Activated CD4-positive, alpha-beta T cell treated with anti-CD3 and anti-CD28 coated beads, Interleukin-2, Interleukin-4, amounts not matched to agents 100 ng/mL and 50 ng/mL, durations not matched to agents 16 hours and 8 hours (primary cell): ENCODE data around the gene POLR2E.
A peak's percentile ranks its signal among the peaks of the same experiment; 100 is the strongest.
"Not testable (repeated sequence)": the region's sequence is repeated elsewhere in the genome, so short reads cannot be mapped to it uniquely, and the experiment has no call there.

Experiments used
- DNase-seq: peaks from one replicate; pipeline ENCODE4 v3.0.0-alpha.2; 2020; ENCODE audit warnings: low spot score

Gene POLR2E

GRCh38 chr19:1125601-1126467 lies 30.7 kb upstream of the POLR2E start:
- DNase-seq = no peak

GRCh38 chr19:1123885-1124677 lies 28.9 kb upstream of the POLR2E start:
- no peak for DNase-seq

DNA sequence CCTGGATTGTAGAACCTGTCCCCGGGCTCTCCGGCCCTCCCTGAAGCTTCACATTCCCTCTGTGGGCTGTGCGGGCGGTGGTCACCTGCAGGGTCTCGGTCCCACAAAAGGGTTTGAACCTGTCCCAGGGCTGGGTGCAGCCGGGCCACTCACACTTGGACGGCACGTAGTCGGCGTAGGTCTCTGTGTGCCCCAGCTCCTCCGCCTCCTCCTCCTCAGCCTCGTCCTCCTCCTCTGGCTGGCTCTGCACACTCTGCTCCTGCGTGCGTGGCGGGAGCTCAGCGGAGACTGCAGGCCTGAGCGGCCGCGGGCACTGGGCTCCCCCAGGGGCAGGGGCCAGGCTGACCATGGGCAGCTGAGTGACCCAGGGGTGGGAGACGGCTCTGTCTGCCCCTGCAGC lies 28.2 kb upstream of the POLR2E start:
- DNase-seq = no peak

DNA sequence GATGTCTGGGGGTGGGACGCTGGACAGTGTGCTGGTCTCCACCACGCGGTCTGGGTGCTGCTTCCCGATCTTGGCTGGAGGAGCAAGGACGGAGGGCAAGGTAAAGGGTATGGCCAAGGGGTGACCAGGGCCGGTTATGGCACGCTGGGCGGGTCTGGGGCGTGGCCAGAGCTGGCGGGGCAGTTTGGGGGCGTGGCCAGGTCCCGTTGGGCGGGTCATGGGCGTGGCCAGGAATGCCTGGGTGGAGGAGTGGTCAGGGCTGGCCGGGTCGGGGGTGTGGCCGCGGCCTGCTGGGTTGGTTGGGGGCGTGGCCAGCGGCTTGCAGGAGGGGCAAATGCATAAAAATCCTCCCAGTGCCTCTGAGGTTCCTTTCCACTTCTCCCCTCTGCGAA lies 27.8 kb upstream of the POLR2E start:
- DNase-seq = peak; percentile 81

GRCh38 chr19:1122021-1122971 lies 27.1 kb upstream of the POLR2E start:
- no peak for DNase-seq

DNA sequence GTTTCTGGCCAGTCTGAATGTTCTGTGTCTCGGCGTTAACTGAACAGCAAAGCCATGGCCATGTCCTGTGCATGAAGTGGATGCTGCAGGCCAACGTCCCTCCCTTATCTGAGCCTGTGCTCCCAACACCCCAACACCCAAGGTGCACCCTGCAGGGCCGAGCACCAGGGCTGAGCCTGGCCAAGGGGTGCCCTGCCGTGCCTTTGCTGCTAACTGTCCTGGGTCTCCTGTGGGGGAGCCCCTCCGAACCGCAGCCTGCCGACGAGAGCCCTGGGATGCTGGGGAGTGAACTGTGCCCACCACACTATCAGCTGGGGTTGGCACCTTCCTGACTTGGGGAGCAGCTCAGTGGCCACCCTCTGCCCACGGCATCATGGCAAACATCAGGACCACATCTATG lies 26.2 kb upstream of the POLR2E start:
- no peak for DNase-seq

- no peak for DNase-seq
Observed at GRCh38 chr19:1119475-1120217, 24.5 kb upstream of the POLR2E start.

DNA sequence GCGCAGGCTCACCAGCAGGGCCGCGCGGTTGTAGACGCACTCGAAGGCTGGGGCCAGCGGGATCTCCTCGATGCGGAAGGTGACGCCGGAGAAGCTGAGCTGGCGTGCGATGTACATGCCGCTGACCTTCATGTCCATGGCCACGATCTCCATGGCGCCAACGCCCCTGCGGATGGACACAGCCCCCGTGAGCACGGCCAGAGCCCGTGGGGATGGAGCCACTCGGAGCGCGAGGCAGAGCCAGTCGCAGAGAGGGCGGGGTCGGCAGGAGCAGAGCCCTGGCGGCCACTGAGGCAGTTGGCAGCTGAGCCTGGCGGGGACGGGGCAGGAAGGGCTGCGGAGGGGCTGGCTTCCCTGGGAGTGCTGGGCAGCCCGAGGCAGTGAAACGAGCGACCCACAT lies 23.8 kb upstream of the POLR2E start:
- no peak for DNase-seq

- no peak for DNase-seq
Observed at GRCh38 chr19:1117654-1118053, 22.5 kb upstream of the POLR2E start.

DNA sequence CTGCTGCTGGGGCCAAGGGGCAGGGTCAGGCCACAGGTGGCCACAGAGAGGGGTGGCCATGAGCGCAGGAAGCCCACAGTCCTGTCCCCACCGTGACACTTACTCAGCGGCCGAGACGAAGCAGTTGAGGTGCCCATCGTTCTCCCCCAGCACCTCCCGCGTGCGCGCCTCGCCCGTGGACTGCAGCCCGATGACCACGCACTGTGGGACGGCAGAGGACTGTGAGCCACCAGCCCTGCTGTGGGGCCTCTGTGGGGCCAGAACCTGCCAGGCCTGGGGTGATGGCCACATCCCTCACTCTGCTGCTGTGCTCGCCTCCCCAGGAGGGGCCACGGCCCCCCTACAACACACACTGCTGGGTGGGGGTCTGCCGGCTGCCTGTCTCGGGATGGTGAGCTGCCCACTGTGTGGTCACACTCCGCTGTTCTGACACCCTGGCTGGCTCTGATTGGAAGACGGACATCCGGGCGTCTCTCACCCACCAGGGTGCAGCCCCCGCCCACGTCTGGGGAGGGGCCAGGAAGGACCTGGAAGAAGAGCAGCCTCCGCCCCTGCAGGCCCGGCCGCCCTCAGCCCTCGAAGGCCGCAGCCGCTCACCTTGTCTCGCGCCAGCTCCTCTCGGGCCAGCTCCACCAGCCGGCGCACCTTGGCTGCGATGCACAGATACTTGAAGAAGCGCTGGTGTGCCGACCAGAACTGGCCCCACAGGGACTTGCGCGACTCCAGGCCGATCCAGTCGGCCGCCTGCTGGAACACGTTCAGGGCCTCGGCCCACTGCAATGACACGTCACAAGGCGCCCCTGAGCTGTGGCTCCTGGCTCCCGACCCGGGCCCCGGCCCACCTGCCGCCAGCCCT lies 21.8 kb upstream of the POLR2E start:
- DNase-seq = no peak

DNA sequence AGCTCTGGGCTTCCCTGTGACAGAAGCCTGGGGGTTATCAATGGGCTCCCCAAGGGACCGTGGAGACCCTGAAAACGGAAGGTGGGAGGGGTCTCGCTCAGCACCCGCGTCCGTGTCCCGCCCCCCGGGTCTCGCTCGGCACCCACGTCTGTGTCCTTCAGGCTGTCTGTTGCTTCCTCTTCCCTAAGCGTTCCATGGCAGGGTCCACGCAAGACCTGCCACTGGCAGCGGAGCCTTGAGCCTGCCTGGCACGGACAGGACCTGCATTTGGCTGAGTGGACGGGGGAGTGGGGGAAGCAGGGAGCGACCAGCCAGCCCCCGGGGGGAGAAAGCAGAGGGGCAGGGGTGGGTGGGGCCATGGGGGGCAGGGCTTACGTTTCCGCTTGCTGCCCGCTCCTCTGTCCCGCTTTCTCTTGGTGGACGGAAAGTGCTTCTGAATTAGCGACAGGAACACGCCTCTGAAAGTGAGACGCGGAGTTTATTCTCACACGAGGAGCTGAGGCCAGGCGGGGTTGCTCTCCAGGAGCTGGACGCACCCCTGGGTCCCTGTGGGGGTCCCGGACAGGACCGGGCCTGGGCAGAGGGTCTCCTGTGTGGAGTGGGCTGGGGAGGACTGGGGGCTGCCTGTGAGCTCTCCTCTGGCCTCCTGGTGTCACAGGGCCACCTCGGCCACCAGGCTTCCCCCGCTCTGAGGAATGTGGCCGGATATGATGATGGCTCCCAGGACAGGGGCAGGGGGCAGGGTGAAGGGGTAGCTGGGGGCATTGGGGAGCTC lies 20.7 kb upstream of the POLR2E start:
- no peak for DNase-seq

DNA sequence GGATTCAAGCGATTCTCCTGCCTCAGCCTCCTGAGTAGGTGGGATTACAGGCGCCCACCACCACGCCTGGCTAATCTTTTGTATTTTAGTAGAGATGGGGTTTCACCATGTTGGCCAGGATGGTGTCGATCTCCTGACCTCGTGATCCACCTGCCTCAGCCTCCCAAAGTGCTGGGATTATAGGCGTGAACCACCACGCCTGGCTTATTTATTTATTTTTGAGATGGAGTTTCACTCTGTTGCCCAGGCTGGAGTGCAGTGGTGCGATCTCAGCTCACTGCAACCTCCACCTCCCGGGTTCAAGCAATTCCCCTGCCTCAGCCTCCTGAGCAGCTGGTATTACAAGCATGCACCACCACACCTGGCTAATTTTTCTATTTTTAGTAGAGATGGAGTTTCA lies 19.6 kb upstream of the POLR2E start:
- DNase-seq = not testable (repeated sequence)

GRCh38 chr19:1113986-1114483 lies 18.9 kb upstream of the POLR2E start:
- no peak for DNase-seq

GRCh38 chr19:1113030-1113985 lies 18.1 kb upstream of the POLR2E start:
- DNase-seq = peak; percentile 83

DNA sequence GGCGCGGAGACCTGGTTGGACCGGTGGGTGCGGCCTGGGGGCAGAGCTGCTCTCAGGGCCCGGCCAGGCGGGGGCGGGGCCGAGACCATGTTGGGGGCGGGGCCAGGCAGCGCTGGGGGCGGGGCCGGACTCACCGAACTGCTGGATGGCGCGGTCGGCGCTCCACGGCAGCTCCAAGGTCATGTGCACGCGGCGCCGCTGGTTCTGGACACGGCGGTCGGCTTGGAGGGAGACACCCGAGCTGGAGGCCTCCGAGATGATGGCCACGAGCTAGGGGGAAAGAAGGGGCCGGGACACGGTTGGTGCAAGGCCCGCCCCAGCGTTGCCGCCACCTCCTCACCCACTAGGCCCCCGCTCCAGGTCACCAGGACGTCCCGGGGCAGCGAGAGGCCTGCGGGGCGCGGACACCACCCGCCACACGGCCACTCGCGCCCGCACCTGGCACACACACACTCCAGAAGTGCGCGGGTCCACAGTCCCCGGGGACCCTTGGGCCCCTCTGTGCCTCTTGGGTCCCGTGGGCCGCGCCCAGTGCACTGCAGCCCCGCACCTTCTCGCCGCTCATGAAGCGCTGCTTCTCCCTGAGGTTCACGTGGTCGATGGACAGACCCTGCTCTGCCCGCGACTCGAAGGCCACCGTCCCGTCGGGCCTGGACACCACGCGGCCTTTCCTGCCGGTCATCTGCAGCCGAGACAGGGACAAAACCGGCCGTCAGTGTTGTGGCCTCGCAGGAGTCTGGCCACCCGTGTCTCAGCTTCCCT lies 17.3 kb upstream of the POLR2E start:
- no peak for DNase-seq

- no peak for DNase-seq
Observed at GRCh38 chr19:1111641-1112267, 16.6 kb upstream of the POLR2E start.
